SHP77 treated with DMSO at 0.1 percent for 48 hours (cell line): ENCODE measurements around the gene SEC11C.

ENCODE experiments used
- DNase-seq: peaks from one replicate; lab custom pipeline; 2025; lab: John Stamatoyannopoulos, UW

Gene SEC11C

DNA sequence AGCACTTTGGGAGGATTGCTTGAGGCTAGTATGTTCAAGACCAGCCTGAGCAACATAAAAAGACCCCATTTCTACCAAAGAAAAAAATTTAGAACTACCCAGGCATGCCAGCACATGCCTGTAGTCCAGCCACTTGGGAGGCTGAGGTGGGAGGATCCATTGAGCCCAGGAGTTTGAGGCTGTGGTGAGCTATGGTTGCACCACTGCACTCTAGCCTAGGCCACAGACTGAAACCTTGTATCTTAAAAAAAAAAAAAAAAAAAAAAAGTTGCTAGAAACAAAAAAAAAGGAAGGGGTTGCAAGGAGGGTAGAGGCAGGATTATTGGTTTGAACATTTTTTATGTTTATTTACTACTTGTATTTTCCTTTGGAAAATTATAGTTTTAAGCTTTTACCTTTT is 4.8 kb downstream of the SEC11C start:
- DNase-seq = no peak

GRCh38 chr18:59145055-59145454 is 5.4 kb downstream of the SEC11C start:
- DNase-seq = no peak

DNA sequence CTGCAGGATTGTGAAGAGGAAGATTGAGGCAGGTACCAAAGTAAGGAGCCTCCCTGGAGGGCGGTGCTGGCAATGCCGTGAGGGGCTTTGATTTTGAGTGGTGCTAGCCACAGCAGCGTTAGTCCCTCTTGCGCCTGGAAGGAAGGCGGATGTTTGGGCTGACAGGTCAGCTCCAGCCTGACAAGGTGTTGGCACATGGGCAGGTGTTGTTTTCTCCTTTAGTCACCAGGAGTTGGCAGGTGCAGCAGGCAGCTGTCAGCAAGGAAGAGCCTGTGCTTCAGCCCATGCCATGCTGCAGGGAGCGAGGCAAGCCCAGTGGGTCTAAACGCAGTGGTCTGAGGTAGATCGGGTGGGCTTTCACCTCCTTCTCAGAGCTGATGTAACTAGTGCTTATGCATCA is 8.5 kb downstream of the SEC11C start:
- peak; percentile 42 for DNase-seq

DNA sequence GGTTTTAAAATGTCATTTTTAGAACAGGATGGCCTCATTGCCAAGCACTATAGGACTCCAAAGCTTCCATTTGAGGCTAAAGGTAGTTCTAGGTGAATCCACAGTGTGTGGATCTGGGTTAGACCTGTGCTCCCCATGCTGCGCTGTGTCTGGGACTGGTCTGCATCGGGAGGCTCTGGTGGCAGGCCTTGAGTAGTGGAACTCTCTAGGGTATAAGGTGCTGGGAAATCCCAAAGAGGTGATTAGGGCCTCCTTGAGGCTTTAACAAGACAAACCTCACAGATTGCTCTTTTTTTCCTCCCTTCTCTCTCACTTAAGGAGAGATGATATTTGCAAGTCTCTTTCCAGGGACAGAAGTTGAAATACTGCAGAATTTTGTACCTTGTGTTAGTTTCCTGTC is 9.3 kb downstream of the SEC11C start:
- no peak for DNase-seq

DNA sequence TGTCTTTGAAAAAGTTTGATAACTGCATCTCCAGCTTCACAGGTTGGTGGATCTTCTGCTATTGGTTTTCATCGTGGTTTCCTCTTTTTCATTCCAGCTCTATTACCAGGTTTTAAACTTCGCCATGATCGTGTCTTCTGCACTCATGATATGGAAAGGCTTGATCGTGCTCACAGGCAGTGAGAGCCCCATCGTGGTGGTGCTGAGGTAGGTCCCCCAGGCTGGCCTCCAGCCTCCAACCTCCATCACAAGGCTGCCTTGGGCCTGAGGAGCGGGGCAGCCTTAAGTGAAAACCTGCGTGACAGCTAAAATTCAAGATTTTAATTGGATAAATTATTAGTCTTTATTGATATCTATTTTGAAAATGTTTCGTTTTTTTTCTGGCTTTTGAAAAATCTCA is 9.7 kb downstream of the SEC11C start:
- no peak for DNase-seq

GRCh38 chr18:59150236-59150635 is 10.6 kb downstream of the SEC11C start:
- DNase-seq = no peak

DNA sequence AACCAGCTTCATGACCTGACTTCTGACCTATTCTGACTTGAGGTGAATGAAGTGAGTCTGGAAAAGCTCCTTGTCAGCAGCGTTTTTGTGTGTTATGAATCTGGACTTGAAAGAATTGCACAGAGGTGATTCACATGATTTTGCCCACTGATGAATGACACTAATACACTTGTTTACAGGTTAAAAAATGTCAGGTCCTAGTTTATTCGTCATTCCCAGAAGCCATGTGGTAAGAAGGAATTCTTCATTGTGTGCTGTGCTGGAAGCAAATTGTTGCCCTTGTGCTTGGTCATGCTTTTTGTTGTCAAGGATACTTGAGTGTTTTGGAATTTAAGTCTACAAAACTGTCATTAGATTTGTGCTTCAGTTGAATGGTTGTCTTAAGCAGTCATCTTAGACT is 15.5 kb downstream of the SEC11C start:
- no peak for DNase-seq

GRCh38 chr18:59156316-59156715 is 16.6 kb downstream of the SEC11C start:
- DNase-seq = no peak

DNA sequence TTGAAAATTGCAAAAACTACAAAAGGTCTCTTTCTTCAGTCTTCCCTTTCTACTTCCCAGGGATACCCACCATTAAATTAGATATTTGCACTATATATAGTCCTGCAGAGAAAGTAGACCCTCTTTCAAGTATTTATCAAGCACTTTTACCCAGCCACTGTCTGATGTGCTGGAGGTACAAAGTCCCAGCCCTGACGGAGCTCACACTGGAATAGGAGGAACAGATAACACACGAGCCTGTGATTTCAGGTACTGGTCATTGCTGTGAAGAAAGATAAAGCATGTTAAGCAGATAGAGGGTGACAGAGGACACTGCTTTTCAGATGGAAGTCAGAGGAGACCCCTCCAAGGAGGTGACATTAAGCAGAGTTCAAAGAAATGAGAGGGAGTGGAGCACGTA is 19.6 kb downstream of the SEC11C start:
- no peak for DNase-seq

- DNase-seq = no peak
Measured at GRCh38 chr18:59159986-59160385, 20.3 kb downstream of the SEC11C start.

- DNase-seq = no peak
Measured at GRCh38 chr18:59172664-59173249, 33.1 kb downstream of the SEC11C start.

GRCh38 chr18:59177485-59177884 is 37.8 kb downstream of the SEC11C start:
- DNase-seq = no peak

GRCh38 chr18:59180150-59180845 is 40.6 kb downstream of the SEC11C start:
- DNase-seq = no peak

DNA sequence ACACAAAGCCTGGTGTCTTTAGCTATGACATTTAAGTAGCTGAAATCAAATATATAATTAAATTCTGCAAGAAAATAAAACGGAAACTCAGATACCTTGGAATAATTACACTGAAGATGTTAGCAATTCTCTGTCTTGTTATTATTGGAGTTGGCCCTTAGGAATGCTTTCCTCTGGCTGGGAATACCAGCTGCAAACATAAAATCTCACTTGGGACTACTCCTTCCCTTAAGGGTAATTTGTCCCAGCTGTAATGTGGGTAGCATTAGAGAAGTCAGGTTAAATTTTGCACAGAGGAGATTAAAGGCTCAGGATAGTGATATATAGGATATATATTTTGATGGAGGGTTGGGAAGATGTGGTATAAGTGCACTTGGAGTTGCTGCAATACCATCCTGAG is 43.0 kb downstream of the SEC11C start:
- no peak for DNase-seq

DNA sequence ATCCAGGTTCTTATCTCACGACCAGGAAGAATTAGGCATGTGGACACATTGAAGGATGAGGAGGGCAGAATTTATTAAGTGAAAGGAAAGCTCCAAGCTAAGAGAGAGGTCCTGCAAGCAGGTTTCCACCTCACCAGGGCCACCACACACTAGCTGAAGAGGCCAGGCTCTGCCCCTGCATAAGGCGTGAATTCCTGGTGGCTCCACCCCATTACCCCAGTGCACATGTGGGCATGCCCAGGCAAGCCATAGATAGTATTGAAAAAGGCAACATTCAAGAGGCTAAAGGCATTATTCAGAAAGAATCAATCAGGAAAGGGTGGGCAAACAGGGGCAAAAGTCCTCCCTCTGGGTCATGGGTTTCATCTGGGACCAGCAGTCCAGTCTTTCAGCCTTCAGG is 49.3 kb downstream of the SEC11C start:
- no peak for DNase-seq

DNA sequence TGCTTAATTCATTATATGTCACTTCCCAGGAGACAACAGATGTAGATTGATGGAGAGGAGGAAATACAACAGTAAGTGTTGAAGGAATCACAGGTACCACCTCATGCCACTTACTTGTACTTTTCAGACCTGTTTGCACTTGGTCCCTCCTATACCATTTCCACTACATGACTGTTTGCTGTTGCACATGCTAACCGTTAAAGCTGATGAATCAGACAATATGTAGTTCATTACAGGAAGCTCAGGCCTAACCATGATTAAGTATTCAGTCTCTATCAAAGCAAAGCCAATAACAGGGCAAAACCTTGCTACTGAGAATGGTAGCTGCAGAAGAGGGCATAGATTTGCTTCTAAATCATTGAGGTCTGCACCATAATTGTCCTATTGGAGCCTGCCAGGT is 50.1 kb downstream of the SEC11C start:
- DNase-seq = no peak

DNA sequence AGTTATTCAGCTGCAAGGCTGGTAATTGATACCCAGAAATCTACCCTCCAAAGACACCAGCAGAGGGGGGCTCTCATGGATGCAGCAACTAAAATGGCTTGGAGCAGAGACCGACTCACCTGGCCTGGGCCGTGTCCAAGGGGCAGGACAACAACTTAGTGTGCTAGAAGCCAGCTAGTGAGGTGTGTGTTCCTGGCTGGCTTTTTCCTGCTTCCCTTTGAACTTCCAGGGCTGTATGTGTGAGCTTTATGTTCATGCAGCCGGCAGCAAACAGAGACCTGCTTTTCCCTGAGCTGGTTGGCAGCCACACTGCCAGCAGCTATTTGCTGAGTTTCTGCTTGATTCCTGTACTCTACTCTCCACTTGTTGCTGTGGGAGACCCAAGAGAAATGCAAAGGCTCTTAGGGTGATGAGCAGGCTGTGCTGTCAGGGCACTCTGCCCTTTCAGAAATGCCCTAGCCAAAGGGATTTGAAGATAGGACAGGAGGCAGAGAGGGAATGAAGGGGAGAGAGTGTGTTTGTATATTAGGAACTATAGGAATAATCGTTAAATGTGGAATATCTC is 56.6 kb downstream of the SEC11C start:
- DNase-seq = no peak

DNA sequence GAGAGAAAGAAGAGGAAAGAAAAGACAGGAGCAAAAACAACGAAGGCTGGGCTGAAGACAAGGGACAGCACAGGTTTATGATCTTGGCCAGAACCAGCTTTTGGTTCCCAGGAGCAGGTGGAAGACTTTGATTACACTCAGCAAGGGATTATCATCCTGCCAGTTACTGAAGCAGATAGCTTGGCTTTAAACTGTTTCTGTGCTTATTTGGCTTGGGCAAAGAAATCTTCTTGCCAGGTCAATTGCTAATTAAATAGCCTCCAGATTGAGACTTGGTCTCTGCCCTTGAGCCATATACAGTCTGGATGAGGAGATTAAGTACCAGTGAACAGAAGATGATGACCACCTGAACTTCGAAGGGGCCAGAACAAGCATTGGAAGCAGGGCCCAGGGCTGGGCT is 58.0 kb downstream of the SEC11C start:
- no peak for DNase-seq

GRCh38 chr18:59198215-59198614 is 58.5 kb downstream of the SEC11C start:
- DNase-seq = no peak

DNA sequence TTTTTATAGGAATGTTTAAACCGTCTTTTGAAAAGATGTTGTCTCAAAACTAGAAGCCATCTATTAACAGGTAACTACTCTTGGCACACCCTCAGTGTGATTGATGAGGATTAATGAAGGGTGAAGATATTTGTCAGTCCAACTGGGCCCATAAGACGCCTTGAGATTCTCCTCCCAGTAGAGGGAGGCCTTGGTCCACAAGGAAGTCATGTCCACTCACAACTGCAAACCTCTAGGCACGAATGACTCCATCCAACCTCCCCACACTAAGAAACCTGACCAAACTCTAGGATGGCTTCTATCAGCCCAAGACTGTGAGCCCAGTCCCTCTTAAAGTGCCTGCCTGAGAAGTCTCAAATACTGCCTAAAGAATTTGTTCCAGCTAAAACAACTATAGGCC is 61.1 kb downstream of the SEC11C start:
- no peak for DNase-seq

- no peak for DNase-seq
Measured at GRCh38 chr18:59202258-59202820, 62.7 kb downstream of the SEC11C start.

- no peak for DNase-seq
Measured at GRCh38 chr18:59207506-59207905, 67.8 kb downstream of the SEC11C start.
